OCI-LY7 (cell line): ENCODE results near the gene GAS7. TPM values are rescaled to one million over a fixed set of nuclear protein-coding genes. Genes with fewer than 3 reads are reported as not detected.

Experiments
- BruUV-seq: library from RNA; stranded (reverse); fragments of 400-500 nt; replicated peaks from 2 replicates; lab custom pipeline; 2021; lab: Mats Ljungman, UMichigan
- CTCF ChIA-PET: fragments of 300-600 bp; sonication (Branson Sonifier 250); formaldehyde crosslinking; loops from one replicate; lab custom pipeline; 2022; ENCODE audit warnings: antibody characterized with exemption; ENCODE audit not compliant: unreplicated experiment; lab: Charles Lee
- POLR2A ChIA-PET: fragments of 300-600 bp; sonication (Branson Sonifier 250); formaldehyde crosslinking; loops from one replicate; lab custom pipeline; 2022; ENCODE audit warnings: antibody characterized with exemption; lab: Charles Lee
- DNase-seq: peaks from one replicate; pipeline ENCODE4 v3.0.0-alpha.2; 2015; ENCODE audit warnings: low spot score
- H2AFZ ChIP-seq: fragments of 200-600 bp; sonication (generic), shearing (Covaris generic); 2 replicates; pipeline ENCODE4 v1.6.1; 2014; ENCODE audit warnings: mild to moderate bottlenecking, antibody characterized with exemption, low read length, moderate library complexity
- H3K27ac ChIP-seq: fragments of 200-600 bp; sonication (generic); 2 replicates; pipeline ENCODE4 v1.5.1; 2014; ENCODE audit warnings: mixed run types, low read depth, mild to moderate bottlenecking, moderate library complexity, low read length, inconsistent platforms; ENCODE audit not compliant: poor library complexity, severe bottlenecking
- H3K36me3 ChIP-seq: fragments of 200-600 bp; sonication (generic); 2 replicates; pipeline ENCODE4 v1.6.1; 2014; ENCODE audit warnings: mild to moderate bottlenecking, antibody characterized with exemption, low read length, moderate library complexity, mixed read lengths; ENCODE audit not compliant: insufficient read depth
- H3K4me1 ChIP-seq: fragments of 200-600 bp; sonication (generic); 2 replicates; pipeline ENCODE4 v1.5.1; 2014; ENCODE audit warnings: mild to moderate bottlenecking, low read length; ENCODE audit not compliant: insufficient read depth, poor library complexity, severe bottlenecking
- H3K4me2 ChIP-seq: fragments of 200-600 bp; sonication (generic); 2 replicates; pipeline ENCODE4 v1.6.1; 2014; ENCODE audit warnings: mild to moderate bottlenecking, low read length
- H3K4me3 ChIP-seq: fragments of 200-600 bp; sonication (generic); 2 replicates; pipeline ENCODE4 v1.5.1; 2014; ENCODE audit warnings: mild to moderate bottlenecking, low read depth, low read length; ENCODE audit not compliant: poor library complexity, severe bottlenecking
- H3K79me2 ChIP-seq: fragments of 200-600 bp; sonication (generic); 2 replicates; pipeline ENCODE4 v1.6.1; 2016; ENCODE audit warnings: low read depth, mild to moderate bottlenecking, low read length, moderate library complexity, mixed read lengths; ENCODE audit not compliant: insufficient read depth
- H3K9me2 ChIP-seq: fragments of 200-600 bp; sonication (generic); 2 replicates; pipeline ENCODE4 v1.6.1; 2016; ENCODE audit warnings: mild to moderate bottlenecking, low read length, mixed read lengths; ENCODE audit not compliant: insufficient read depth
- H3K9me3 ChIP-seq: fragments of 200-600 bp; sonication (generic); 2 replicates; pipeline ENCODE4 v1.6.1; 2014; ENCODE audit warnings: mild to moderate bottlenecking, mixed run types, low read length, mixed read lengths
- H4K20me1 ChIP-seq: fragments of 200-600 bp; sonication (generic); 2 replicates; pipeline ENCODE4 v1.6.1; 2014; ENCODE audit warnings: mild to moderate bottlenecking, antibody characterized with exemption, low read length, moderate library complexity, mixed read lengths; ENCODE audit not compliant: insufficient read depth
- EZH2phosphoT487 ChIP-seq: fragments of 200-600 bp; sonication (generic); IDR thresholded peaks from 2 replicates; pipeline ENCODE4 v1.6.1; 2018; ENCODE audit warnings: low read depth, borderline replicate concordance, mild to moderate bottlenecking, mixed run types, antibody characterized with exemption, low read length, moderate library complexity, mixed read lengths
- intact Hi-C: fragments of 100-400 bp; cut with micrococcal nuclease; formaldehyde crosslinking; loops from one replicate; pipeline ENCODE4 v1.10.0; 2022; ENCODE audit not compliant: unreplicated experiment
- total RNA-seq, 2 experiments: library from RNA; depleted of rRNA in 1 of 2; stranded (reverse); fragments of >200 nt in 1 of 2; shearing (Covaris generic) in 1 of 2; gene quantifications; 2 replicates each; pipeline ENCODE4 v1.2.3, GENCODE V29; 2014 to 2022
- TF ChIP-seq, protein P1 (sequence below): fragments of 200-600 bp; sonication (generic); conservative IDR thresholded peaks from 2 replicates; pipeline ENCODE4 v1.5.1; 2014; ENCODE audit warnings: mild to moderate bottlenecking, antibody characterized with exemption, low read length, moderate library complexity, mixed read lengths

The GAS7 gene
- total RNA-seq, 2 experiments from 2014 or later = 1.5 TPM; not detected in 1

DNA sequence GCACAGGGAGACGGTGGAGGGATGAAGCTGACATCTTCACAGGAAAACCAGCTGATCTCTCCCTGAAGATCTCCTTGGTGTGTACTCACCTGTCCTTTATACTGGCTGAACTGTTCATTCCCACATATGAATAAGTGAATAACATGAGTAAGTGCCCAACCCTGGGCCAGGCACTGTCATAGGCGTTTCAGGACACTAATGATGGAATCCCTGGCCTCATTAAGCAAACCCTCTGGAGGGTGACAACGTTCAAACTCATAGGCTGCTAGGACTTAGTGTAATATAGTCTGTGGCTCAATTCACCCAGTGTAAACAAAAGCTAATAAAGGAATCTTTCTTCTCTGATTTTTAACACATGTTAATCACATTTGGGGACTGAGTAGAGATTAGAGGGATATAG lies 24.5 kb downstream of the GAS7 start:
- no peak for DNase-seq
- intact Hi-C loops = no loop called here
- no peak for TF ChIP-seq EZH2phosphoT487
- TF ChIP-seq, protein P1, sequence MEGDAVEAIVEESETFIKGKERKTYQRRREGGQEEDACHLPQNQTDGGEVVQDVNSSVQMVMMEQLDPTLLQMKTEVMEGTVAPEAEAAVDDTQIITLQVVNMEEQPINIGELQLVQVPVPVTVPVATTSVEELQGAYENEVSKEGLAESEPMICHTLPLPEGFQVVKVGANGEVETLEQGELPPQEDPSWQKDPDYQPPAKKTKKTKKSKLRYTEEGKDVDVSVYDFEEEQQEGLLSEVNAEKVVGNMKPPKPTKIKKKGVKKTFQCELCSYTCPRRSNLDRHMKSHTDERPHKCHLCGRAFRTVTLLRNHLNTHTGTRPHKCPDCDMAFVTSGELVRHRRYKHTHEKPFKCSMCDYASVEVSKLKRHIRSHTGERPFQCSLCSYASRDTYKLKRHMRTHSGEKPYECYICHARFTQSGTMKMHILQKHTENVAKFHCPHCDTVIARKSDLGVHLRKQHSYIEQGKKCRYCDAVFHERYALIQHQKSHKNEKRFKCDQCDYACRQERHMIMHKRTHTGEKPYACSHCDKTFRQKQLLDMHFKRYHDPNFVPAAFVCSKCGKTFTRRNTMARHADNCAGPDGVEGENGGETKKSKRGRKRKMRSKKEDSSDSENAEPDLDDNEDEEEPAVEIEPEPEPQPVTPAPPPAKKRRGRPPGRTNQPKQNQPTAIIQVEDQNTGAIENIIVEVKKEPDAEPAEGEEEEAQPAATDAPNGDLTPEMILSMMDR = no peak
- Histone ChIP-seq H3K4me1 (no peaks in the 10 kb centered on the region), H3K4me2 (no peak overlapping the region), H3K9me3 (no peaks in the 10 kb centered on the region), H4K20me1 (no peaks in the 10 kb centered on the region), H3K4me3 (no peak overlapping the region), H3K27ac (no peak overlapping the region), H2AFZ (no peak overlapping the region), H3K36me3 (no peaks in the 10 kb centered on the region), H3K9me2 (no peaks in the 10 kb centered on the region), H3K79me2 (no peaks in the 10 kb centered on the region)
- CTCF ChIA-PET = no interaction called here
- BruUV-seq = no TSS peak
- POLR2A ChIA-PET = no interaction called here

DNA sequence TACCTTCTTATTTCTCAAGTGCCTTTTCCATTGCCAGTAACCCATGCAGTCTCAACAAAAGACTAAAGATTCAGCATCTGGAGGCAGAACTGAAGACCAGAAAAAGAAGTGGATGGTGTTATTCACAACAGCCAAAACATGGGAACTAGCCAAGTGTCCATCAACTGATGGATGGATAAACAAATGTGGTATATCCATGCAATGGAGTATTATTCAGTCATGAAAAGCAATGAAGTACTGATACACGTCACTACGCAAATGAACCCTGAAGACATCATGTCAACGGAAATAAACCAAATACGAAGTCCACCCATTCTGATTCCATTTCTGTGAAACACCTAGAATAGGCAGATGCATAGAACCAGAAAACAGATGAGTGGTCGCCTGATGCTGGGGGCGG lies 25.6 kb downstream of the GAS7 start:
- H3K4me2 ChIP-seq = no peak overlapping the region
- H3K4me3 ChIP-seq = no peak overlapping the region
- no peak for TF ChIP-seq EZH2phosphoT487
- TF ChIP-seq, protein P1 = no peak
- CTCF ChIA-PET = no interaction called here
- H3K27ac ChIP-seq = no peak overlapping the region
- H3K9me3 ChIP-seq = no peaks in the 10 kb centered on the region
- intact Hi-C loops = no loop called here
- no peaks in the 10 kb centered on the region for H3K36me3 ChIP-seq
- H3K9me2 ChIP-seq = no peaks in the 10 kb centered on the region
- no peaks in the 10 kb centered on the region for H4K20me1 ChIP-seq
- no TSS peak for BruUV-seq
- no peak overlapping the region for H2AFZ ChIP-seq
- no peak for DNase-seq
- POLR2A ChIA-PET = no interaction called here
- no peaks in the 10 kb centered on the region for H3K79me2 ChIP-seq
- H3K4me1 ChIP-seq = no peaks in the 10 kb centered on the region

DNA sequence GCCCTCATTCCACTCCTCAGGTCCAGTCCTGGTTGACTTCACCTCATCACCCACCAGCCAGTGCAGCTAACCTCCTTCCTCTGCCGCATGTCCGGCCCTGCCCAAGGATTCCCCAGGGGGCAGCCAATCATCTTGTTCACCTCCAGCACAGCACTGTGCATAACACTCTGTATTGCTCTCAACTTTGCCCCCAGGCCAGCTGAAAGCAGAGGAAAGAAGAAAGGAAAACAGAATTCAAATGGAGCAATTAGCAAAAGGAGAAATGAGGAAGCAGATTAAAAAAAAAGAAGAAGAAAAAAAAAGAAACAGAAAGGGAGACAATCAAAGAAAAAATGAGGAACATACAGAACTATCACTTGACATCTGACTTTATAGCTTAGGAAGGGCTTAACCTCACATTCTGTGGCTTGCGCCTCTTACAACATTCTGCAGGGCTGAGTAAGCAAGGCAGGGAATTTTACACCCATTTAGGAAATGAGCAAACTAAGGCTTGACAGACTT lies 26.1 kb downstream of the GAS7 start:
- no peaks in the 10 kb centered on the region for H3K36me3 ChIP-seq
- H3K4me1 ChIP-seq = no peaks in the 10 kb centered on the region
- H3K9me2 ChIP-seq = no peaks in the 10 kb centered on the region
- intact Hi-C loops = no loop called here
- BruUV-seq = no TSS peak
- H3K9me3 ChIP-seq = no peaks in the 10 kb centered on the region
- no peak overlapping the region for H2AFZ ChIP-seq
- DNase-seq = no peak
- no peak overlapping the region for H3K4me3 ChIP-seq
- POLR2A ChIA-PET = no interaction called here
- no peaks in the 10 kb centered on the region for H3K79me2 ChIP-seq
- TF ChIP-seq, protein P1 = no peak
- TF ChIP-seq EZH2phosphoT487 = no peak
- no peak overlapping the region for H3K4me2 ChIP-seq
- H3K27ac ChIP-seq = no peak overlapping the region
- CTCF ChIA-PET = no interaction called here
- no peaks in the 10 kb centered on the region for H4K20me1 ChIP-seq
